GM21423 (cell line): ENCODE data around the gene NOL7.

Experiments
- ATAC-seq: cut with Tn5 transposase; IDR thresholded peaks from one replicate; pipeline ENCODE4 v1.9.1; 2021; ENCODE audit warnings: mild to moderate bottlenecking, moderate library complexity; ENCODE audit not compliant: unreplicated experiment

The NOL7 gene

DNA sequence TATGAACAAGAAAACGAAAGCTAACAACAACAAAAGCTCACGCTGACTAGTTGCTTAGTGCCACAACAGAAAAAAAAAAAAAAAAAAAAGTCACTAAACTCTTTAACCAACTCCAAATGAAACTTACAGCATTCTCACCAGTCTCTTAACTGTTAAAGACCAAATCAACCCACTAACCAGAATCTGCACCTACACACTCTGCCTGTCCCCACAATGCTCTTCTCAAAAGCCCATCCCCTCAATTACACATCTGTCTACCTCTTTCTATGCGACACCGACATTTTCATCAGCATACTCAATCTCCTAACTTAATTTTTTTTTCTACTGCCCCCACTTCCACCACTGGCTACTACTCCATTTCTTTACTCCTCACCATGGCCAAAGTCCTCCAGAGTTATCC is 34.3 kb downstream of the NOL7 start:
- no peak for ATAC-seq

DNA sequence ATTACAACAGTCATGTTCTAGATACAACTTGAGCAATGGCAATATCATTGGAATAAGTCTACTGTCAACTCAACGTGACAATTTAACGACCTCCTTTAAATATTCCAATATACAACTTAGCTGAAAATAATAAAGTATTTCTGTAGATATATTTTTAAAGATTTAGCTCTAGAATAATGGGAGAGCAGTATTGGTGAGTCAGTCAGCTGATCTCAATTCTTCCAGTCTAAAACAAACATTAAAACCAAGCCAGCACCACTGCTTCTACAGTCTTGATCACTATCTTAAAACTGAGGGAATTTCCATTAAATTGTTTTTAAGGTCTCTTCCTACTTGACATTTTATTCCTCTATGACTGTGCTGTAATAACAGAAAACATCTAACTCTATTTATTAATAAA is 38.2 kb downstream of the NOL7 start:
- no peak for ATAC-seq

- ATAC-seq = no peak
Observed at GRCh38 chr6:13654496-13654895, 39.4 kb downstream of the NOL7 start.

DNA sequence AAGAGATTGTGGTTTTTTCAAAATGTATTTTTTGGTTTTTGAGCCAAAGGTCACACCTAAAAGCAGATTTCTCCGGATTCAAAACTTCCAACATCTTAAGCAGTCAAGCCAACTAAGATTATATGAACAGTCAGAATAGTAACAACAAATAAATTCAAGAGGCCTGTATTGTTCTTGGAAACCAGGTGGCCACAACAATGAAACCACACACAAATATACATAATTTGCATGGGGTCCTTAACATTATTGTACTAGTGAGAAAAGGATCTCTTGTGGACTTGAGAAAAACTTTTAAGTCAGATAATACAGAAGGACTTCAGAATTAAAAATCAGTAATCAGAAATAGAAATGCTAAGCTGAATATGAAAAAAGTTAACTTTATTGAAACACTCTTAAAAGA is 40.6 kb downstream of the NOL7 start:
- no peak for ATAC-seq

DNA sequence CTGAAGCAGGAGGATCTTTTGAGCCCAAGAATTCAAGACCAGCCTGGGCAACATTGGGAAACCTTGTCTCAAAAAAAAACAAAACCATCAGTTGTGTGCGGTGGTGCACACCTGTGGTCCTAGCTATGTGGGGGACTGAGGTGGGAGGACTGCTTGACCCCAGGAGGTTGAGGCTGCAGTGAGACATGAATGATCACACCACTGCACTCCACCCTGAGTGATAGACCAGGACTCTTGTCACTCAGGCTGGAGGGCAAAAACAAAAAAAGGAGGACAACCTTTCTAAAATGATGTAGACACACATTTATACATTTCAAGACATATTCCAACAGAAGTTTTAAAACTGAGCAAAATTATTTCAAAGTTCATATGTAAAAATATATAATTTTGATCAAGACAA is 45.1 kb downstream of the NOL7 start:
- no peak for ATAC-seq

DNA sequence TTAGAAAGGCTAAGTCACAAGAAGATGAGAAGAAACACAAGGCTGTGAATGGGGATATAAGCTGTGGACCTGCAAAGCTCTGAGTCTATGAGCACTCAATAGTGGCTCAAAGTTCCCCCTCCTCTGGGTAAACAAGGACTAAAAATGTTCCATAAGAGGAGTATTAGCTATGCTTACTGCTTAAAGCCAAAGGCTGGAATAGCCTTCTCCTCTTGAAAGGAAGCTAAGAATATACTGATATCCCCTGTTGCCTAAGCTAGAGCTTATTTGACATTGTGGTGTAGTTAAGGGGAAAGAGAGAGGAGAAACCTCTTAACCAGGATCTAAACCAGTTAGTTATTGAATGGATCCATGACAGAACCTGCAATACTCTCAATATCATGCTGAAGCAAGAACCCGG is 45.8 kb downstream of the NOL7 start:
- no peak for ATAC-seq

DNA sequence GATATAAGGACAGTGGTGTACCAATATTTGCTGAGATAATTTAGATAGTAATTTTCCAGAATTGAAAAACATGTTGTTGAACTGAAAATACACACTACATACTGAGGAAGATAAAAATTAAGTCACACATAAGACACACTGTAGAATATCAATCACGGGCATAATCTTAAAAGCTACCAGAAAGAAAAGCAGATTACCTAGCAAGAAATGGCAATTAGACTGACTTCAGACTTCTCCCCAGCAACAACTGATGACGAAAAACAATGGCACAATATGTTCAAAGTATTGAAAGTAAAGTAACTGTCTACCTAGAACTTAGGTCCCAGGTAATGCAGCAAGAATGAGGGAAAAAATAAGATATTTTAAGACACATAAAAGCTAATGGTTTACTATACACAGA is 46.5 kb downstream of the NOL7 start:
- no peak for ATAC-seq

DNA sequence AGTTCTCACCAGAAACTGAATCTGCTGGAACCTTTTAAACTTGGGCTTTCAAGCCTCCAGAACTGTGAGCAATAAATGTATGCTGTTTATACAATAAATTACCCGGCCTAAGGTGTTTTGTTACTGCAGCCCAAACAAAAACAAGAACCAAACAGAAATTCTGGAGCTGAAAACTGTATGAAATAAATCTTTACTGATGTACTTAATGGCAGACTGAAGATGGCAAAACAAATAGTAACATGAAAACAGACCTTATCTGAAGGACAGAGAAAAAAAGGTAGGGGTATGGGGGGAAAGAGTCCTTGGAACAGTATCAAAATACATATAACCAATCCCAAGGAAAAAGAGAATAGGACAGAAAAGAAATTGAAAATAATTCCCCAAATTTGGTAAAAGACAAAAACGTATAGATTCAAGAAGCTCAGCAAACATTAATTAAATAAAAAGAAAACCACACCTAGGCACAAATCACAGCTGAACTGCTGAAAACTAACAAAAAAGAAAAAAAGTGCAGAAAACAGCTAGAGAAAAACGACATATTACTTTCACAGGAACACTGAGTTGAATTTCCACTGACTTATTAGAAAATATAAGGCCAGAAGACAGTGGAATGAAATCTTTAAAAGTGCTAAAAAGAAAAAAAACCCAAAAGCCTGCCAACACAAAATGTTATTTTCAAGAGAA is 47.7 kb downstream of the NOL7 start:
- no peak for ATAC-seq

- ATAC-seq = no peak
Observed at GRCh38 chr6:13663986-13664385, 48.9 kb downstream of the NOL7 start.

DNA sequence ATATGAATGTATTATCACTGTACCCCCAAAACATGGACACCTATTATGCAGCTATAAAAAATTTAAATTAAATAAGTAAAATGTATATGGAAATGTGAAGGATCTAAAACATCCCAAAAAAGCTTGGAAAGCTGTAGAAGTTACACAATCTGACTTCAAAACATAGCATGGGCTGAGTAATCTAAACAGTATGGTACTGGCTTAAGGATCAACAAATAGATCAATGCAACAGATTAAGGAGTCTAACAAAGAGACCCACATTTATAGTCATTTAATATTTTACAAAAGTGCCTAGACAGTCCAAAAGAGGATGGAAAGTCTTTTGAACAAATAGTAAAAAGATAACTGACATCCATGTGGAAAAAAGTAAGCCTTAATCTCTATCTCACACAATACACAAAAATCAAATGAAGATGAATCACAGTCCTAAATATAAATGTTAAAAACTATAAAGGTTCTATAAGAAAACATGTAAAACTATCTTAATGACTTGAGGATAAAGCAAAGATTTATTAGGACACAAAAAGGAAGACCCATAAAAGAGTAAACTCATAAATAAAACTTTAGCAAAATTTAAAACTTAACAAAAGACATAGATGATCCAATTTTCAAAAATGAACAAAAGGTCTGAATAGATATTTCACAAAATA is 49.7 kb downstream of the NOL7 start:
- no peak for ATAC-seq

DNA sequence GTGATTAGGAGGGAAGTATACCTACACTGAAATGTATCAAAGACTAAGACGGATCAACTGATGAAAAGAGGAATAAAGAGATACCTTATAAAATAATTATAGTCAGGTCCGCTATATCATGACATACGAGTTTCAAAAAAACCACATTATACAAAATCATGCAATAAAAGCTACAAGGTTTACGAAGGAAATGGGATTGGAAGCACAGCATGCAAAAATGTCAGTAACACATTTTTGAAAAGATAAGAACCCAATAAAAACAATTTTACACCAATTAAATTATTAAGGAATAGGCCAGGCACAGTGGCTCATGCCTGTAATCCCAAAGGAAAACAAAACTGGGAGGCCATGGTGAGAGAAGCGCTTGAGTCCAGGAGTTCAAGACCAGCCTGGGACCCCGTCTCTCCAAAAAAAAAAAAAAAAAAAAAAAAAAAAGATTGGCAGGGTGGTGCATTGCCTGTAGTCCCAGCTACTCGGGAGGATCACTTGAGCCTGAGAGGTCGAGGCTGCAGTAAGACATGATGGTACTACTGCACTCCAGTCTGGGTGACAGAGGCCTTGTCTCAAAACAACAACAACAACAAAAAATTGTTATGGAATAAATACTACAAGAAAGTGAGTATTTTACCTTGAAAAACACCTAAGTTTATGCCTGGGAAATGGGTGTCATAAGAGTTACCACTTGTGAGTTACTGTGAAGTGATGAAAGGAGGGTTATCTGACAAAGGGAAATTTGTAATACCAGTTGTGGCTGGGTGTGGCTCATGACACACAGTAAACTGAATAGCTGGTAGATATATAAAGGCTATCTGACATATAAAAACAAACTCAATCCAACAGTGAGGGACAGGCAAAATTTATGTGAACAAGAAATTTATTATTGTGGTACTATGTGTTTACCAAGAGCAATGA is 51.3 kb downstream of the NOL7 start:
- no peak for ATAC-seq

- no peak for ATAC-seq
Observed at GRCh38 chr6:13667655-13668054, 52.5 kb downstream of the NOL7 start.

- ATAC-seq = no peak
Observed at GRCh38 chr6:13668291-13668928, 53.3 kb downstream of the NOL7 start.

DNA sequence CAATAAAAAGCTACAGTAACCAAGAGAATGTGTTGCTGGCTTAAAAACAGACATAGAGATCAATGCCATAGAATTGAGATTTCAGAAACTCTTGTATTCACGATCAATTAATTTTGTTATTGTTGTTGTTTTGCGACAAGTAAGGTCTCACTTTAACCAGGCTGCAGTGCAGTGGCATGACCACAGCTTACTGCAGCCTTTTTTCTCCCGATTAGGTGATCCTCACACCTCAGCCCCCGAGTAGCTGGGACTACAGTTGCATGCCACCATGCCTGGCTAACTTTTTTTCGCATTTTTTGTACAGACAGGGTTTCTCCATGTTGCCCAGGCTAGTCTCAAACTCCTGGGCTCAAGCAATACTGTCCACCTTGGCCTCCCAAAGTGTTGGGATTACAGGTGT is 54.3 kb downstream of the NOL7 start:
- no peak for ATAC-seq
